KOPT-K1 (cell line): ENCODE results near the gene RGS19.

Experiments used
- H3K27ac ChIP-seq: fragments of 200-600 bp; sonication (generic); 2 replicates; pipeline ENCODE4 v1.5.1; 2016; ENCODE audit warnings: antibody characterized with exemption, mild to moderate bottlenecking, low read depth, low read length; ENCODE audit not compliant: poor library complexity, severe bottlenecking
- H3K36me3 ChIP-seq: fragments of 200-600 bp; sonication (generic); 2 replicates; pipeline ENCODE4 v1.5.1; 2017; ENCODE audit warnings: antibody characterized with exemption, mild to moderate bottlenecking, low read length, moderate library complexity; ENCODE audit not compliant: insufficient read depth
- H3K9me3 ChIP-seq: fragments of 200-600 bp; sonication (generic); 2 replicates; pipeline ENCODE4 v1.5.1; 2017; ENCODE audit warnings: antibody characterized with exemption, low read length, mild to moderate bottlenecking; ENCODE audit not compliant: insufficient read depth, poor library complexity, severe bottlenecking

RGS19 gene

DNA sequence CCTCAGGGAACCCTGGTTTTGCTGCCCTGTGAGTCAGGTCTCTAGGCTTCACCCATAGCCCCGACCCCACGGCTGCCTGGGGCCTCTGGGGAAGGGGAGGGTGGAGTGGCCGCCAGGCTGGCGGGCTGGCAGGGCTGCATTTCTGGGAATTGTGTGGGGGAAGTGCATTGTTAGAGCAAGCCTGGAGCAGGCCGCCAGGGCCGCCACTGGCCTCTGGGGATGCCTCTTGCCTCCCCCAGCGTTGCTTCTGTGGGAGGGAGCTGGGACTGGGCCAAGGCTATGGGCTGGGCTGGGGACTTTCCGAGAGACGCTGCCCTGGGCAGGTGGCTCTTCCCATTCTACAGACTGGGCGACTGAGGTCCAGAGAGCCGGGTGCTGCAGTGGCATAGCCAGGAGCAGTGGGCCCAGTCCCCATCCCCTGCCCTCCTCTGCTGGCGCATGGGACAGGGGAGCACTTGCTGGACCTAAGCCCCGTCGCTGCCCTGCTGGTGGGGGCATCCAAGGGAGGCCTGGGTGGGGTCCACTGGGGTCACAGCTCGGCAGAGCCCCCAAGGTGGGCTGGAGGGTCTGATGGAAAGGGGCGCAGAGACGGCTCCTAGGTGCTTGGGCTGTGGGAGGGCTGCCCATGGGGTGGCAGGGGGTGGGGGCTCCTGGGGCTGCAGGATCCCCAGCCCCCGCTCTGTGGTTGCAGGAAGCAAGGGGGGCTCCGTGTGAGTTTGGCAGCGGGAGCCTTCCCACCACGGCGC is 23.3 kb downstream of the RGS19 start:
- H3K36me3 ChIP-seq: no peaks in the 10 kb centered on the region
- H3K9me3 ChIP-seq: no peaks in the 10 kb centered on the region
- H3K27ac ChIP-seq: no peak overlapping the region

DNA sequence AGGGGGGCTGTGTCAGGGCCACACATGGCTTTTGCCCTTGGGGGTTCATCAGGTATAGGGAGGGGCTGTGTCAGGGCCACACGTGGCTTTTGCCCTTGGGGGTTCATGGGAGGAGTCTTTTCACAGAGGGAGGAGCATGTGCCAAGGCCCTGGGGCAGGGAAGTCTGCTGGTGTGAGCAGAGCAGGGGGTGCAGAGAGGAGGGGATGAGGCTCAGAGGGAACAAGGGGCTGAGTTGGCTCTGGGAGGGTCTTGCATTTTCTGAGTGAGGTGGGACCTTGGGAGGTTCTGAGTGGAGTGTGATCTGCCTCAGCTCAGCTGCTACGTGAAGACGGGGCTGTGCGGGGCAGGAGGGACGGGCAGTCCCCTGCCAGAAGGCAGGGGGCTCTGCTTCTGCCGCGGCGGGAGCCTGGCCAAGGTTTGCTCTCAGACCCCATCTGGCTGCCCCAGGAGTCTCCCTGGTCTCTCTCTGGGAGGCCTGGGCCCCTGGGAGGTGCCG is 23.9 kb downstream of the RGS19 start:
- no peak overlapping the region for H3K27ac ChIP-seq
- H3K36me3 ChIP-seq: no peaks in the 10 kb centered on the region
- H3K9me3 ChIP-seq: no peaks in the 10 kb centered on the region

DNA sequence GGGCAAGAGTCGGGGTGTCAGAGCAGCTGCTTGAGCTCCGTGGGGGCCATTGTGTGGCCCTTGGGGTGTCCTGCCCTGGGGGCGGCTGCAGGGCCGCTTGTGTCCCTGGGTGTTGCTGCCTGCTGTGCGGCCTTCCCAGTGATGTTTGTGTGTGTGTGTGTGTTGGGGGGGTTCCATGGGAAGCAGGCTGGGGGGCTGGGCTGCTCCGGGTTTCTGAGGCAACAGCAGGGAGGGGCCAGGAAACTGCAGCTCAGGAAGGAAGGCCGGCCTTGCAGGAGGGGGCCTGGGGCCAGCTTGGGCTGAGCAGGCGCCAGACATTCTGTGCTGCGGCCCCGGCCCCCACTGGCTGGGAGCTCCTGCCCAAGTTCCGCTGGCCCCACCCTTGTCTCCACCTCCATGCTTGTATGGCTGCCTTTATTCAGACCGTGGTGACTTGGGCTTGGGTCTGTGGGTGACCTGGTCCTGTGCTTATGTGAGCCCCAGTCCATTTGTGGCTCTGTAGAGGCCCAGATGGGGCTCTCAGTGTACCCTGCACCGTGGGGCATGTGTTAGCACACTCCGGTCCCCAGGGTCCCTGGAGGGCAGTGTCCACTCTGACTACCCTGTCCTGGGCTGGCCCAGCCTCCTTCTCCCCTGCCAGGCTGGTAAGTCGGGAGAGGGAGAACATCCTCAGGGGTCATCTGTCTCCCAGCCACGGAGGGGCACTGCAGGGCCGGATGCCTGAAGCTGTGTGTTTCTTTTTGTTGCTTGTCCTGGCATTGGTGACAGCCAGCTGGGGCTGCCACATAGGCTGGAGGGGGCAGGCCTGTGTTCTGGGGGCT is 25.3 kb downstream of the RGS19 start:
- H3K27ac ChIP-seq: no peak overlapping the region
- no peaks in the 10 kb centered on the region for H3K9me3 ChIP-seq

DNA sequence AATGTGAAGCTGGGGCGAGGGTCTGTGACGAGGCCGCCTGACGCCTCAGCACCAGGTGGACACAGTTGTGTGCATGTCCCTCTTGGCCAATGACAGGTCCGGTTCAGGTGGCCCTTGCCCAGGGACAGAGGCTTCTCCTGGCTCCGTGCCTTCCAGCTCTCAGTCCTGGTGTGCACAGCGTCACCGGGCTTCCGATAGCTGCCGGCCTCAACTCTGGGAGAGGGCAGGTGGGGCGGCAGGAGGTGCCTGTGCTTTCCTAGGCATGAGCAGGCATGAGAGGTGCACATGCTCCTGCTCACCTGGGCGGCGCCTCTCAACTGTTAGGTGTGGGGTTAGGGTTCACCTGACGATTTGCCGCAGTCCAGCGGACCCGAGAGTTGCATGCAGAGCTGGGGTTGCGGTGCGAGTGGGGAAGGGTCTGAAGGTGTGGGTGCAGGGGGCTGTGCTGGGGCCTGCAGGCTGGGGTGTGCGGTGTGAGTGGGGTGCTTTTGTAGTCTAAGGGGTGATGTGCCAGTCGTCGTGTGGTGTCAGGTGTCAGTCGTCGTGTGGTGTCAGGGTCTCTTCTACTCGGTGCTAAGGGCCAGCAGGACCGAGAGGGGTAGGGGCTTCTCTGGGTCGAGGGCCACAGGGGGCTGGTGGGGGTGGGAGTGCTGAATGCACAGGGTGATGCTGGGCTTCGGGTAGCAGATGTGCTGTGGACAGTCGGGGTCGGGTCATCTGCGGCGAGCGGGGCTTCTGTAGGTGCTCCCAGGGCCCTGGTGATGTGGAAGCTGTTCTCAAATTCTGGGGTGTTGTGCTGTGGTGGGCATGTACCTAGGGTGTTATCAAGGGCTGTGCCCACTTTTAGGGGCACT is 26.1 kb downstream of the RGS19 start:
- Histone ChIP-seq H3K9me3 (no peaks in the 10 kb centered on the region), H3K27ac (no peak overlapping the region), H3K36me3 (no peaks in the 10 kb centered on the region)

More for the DNA sequence above, 25.3 kb downstream of the RGS19 start:
- no peaks in the 10 kb centered on the region for H3K36me3 ChIP-seq

DNA sequence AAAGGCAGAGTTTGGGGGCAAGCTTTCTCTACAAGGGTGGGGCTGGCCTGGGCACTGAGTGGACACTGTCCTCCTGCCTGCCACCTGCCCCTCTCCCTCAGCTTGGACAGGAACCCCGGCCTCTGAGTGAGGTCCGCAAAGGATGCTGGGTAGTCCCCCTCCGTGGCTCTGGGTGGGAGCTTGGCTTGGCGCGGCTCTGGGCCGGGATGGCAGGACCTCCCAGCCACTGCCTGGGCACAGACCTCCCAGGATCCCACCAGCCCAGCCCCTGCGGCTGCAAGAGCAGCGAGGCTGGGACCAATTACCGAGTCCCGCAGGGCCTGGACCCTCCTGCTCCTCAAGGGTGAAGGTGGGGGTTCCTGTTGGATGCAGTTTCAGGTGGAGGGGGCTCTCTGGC is 27.0 kb downstream of the RGS19 start:
- no peaks in the 10 kb centered on the region for H3K36me3 ChIP-seq
- H3K27ac ChIP-seq: no peak overlapping the region
- H3K9me3 ChIP-seq: no peaks in the 10 kb centered on the region

DNA sequence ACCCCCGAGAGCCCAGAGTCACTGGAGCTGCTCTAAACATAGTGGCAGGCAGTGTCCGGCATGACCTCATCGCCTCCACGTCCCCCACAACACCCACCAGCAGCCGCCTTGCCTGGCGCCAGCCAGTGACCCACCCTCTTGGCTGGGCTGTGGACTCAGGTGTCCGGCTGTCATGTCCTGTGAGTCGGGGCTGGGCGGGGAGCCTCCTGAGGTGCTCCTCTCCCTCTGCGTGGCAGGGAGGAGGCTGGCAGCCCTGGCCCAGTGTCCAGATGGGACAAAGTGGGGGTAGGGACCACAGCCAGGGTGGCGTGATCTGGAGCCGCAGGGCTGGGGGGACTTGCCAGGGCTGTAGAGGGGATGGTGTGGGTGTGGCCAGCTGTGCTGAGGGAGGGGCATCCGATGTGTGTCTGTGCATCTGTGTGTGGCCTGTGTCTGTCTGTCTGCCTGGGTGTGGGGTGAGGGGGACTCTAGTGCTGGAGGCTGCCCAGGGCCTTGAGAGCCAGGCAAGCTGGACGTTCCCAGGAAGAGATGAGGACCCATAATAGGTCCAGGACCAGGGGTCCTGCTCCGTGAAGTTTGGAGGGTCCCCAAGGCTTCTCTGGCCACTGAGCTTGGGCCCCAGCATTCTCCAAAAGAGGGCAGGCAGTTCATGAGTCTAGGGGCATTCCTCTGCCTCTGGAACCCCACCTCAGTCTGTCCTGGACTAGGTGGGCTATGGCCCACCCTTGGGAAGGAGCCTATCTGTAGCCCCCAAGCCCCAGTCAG is 27.6 kb downstream of the RGS19 start:
- Histone ChIP-seq H3K36me3 (no peaks in the 10 kb centered on the region), H3K9me3 (no peaks in the 10 kb centered on the region), H3K27ac (no peak overlapping the region)

DNA sequence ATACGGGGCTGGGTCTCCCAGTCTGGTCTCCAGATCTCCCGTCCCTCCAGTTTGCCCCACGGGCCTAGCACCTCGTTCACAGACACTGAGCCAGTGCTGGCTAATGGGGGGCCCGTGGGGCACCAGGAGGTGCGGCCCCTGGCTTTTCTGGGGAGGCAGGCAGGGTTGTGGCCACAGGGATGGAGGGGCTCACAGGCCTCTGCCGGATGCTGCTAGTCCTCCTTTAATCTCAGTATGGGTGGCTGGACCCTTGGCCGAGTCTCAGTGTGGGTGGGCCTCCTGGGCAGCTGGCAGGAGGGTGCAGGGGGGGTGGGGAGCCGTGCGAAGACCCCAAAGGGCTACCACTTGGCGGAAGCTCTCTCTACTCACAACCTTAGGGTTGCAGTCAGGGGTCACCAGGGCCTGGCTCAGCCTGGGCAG is 28.3 kb downstream of the RGS19 start:
- Histone ChIP-seq H3K36me3 (no peaks in the 10 kb centered on the region), H3K27ac (no peak overlapping the region), H3K9me3 (no peaks in the 10 kb centered on the region)

DNA sequence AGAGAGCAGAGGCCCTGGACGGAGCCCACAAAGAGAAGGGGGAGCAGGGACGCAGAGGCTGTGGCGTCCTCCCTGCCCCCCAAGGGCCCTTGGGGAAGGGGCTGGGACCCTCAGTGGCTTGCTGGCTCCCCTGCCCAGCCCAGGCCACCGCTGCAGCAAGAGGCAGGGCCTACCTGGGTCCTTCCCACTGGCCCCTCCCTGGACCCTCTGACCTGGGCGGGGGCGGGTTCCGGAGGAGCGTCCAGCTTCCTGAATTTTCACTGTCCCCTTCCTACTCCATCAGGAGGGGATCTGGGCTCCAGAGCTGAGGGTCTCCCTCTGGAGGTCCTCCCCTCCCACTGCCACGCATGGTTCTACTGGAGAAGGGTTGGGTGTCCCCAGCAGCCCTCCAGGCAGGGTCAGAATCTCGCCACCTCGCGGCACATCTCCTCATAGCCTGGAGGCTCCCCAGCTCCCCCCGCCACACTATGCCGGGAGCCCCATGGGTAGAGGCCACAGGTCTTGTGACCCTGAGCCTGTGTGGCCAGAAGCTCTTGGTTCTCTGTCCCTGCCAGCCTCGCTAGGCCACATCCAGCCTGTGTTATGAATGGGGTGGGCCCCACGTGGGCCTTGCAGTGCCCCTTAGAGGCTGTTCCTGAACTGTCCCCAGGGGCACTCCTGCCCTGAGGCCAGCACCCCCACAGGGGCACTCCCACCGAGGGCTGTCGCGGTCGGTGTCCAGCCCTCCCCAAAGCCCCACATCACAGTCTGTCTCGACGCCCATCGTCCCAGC is 28.9 kb downstream of the RGS19 start:
- Histone ChIP-seq H3K27ac (no peak overlapping the region), H3K9me3 (no peaks in the 10 kb centered on the region), H3K36me3 (no peaks in the 10 kb centered on the region)

DNA sequence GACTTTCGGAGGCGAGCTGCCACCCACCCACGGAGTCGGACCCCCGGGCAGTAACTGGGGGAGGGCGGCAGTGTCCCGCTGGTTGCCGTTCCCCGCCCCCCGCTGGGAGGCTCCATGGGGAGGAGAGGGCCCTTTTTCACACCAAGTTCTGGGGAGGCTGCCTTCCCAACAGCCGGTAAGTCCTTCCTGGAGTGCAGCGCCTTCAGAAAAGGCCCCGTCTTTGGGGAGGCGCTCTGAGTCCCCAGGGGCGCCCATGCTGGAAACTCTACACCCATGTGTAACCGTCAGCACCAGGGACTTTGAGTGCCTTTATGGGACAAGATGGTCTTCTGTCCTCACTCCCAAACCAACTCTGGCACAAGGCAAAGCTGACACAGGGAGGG is 29.4 kb downstream of the RGS19 start:
- H3K36me3 ChIP-seq: no peaks in the 10 kb centered on the region
- no peak overlapping the region for H3K27ac ChIP-seq
- H3K9me3 ChIP-seq: no peaks in the 10 kb centered on the region

DNA sequence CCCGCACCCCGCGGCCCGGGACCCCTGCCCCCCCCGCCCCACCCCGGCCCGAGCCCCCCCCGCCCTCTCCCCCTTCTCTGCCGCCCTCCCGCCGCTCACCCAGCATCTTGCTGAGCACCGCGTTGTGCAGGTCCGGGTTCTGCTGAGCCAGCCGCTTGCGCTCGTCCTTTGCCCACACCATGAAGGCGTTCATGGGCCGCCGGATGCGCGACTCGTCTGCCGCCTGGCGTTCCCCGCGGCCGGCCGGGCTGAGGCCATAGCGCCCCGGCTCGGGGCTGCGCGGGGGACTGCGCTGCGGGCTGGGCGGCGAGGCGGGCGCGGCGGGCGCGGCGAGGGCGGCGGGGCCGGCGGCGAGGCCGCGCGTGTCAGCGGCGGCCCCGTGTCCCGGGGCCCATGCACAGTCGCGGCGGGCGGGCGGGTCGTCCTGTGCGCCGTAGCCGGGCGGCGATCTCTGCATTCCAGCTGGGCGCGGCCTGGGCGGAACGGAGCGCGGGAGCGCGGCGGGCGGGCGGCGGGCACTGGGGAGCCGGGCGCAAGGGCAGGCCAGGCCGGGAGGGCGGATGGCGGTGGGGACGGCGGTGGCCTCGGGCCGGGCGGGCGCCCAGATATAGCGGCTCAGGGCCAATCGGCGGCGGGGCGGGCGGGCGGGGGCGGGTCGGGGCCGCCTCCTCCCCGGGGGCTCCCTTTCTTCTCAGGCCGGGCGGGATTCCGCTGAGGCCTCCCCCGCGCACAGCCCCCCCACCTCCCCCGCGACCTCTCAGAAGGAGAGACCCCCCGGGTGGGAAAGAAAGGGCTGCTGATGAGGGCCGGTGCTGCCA is 30.0 kb downstream of the RGS19 start, which contains the start of gene SOX18:
SOX18 (minus strand) TSS at position 580 of the 818 bp plus-strand sequence; CDS start at position 457, 123 bp downstream.
- Histone ChIP-seq H3K9me3 (no peaks in the 10 kb centered on the region), H3K36me3 (no peaks in the 10 kb centered on the region), H3K27ac (no peak within 1 kb of the TSS)

DNA sequence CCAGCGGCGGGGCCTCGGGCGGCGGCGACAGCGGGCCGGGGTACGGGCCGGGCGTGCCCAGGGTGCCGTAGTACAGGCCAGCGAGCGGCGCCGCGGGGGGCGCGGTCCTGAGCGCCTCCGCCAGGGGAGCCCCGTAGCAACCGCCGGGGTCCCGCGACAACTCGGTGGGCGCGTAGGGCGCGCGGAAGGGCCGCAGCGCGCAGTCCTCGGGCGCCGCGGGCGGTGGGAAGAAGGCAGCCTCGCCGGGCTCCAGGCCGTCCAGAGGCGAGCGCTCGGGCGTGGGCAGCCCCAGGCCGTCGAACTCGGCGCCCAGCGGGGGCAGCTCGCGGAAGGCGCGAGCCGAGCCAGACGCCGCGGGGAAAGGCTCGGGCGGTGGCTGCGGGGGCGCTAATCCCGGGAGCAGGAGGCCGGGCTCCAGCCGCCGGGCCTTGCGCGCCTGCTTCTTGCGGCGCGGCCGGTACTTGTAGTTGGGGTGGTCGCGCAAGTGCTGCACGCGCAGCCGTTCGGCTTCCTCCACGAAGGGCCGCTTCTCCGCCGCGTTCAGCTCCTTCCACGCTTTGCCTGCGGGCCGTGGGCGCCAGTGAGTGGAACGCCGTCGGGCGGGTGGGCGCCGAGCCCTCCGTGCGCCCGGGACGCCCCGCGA is 30.8 kb downstream of the RGS19 start:
- no peak overlapping the region for H3K27ac ChIP-seq
- H3K9me3 ChIP-seq: no peaks in the 10 kb centered on the region
- no peaks in the 10 kb centered on the region for H3K36me3 ChIP-seq

DNA sequence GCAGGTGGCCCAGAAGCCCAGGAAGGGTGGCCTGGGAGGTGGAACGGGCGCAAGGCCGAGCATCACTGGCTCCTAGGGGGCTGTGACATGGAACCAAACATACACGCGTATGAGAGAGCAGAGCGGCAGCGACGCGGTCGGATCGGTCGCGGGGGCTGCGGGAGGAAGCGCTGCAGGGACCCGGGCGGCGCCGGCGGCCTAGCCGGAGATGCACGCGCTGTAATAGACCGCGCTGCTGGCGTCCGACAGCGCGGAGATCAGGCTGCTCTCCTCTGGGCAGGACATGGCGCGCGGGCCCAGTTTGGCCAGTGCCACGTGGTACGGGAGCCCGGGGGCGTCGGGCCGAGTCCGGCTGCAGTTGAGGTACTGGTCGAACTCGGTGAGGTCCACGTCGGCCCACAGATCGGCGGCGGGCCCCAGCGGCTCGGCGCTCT is 31.3 kb downstream of the RGS19 start:
- H3K36me3 ChIP-seq: no peaks in the 10 kb centered on the region
- H3K9me3 ChIP-seq: no peaks in the 10 kb centered on the region
- no peak overlapping the region for H3K27ac ChIP-seq

DNA sequence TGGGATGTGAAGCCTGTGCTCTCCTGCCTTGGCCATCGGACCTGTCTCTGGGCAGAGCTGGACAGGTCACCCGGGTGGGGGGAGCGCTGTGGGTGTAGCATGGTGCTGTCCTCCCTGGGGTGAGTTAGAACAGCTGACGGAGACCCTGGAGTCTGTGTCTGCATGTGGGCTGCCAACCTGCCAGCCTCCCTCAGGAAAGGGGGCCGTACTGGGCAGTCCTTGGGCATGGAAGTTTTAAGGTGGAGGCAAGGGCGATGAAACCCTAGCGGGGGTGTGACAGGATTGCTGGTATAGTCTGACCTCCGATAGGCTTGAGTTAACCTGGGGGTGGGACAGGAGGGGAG is 32.3 kb downstream of the RGS19 start:
- H3K36me3 ChIP-seq: no peaks in the 10 kb centered on the region
- no peaks in the 10 kb centered on the region for H3K9me3 ChIP-seq
- H3K27ac ChIP-seq: no peak overlapping the region
